ENCODE results near the gene RPTOR. TPM values are rescaled to one million over a fixed set of nuclear protein-coding genes. Genes with fewer than 3 reads are reported as not detected.

RPTOR gene
- total RNA-seq, 1 experiment from 2014 or later = 25.1 TPM

DNA sequence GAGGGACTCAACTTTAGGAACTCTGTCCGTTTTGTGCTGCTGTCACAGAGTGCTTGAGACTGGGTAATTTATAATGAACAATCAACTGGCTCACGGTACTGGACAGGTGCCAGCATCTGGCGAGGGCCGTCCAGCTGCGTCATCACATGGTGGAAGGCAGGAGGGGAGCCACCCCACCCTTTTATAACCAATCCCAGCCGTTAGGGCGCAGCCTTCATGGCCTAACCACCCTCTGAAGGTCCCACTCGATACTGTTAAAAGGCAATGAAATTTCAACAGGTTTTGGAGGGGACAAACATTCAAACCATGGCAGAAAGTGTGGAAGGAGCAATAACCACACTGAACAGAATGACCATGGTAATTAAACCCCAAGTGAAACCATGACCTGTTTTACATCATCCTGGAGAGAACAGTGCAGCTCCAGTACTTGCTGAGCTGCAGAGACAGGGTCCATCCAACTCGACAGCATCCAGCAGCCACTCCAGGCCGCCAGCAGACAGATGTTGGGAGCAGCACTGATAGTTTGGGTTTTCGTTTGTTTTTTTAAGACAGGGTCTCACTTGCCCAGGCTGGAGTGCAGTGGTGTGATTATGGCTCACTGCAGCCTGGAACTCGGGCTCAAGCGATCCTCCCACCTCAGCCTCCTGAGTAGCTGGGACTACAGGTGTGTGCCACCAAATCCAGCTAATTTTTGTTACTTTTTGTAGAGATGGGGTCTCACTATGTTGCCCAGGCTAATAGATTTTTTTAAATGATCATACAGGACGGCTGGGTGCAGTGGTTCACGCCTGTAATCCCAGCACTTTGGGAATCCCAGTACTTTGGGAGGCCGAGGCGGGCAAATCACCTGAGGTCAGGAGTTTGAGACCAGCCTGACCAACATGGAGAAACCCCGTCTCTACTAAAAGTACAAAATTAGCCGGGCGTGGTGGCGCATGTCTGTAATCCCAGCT, 458.0 kb downstream of the RPTOR start:
- WGBS (ENCODE audit: extremely low coverage, insufficient read length, low lambda C conversion rate) = no CpG with 5 or more reads among the region's 21 CpGs

More for the DNA sequence above, 458.0 kb downstream of the RPTOR start:
- no peak overlapping the region for H2AFZ ChIP-seq (ENCODE audit: low read length)
- Mint-ChIP-seq H3K36me3 (ENCODE audit: insufficient read depth in 1 of 3, low read depth in 3 of 3) (peaks cover 0 to 6% (median 5%) of the 10 kb centered on the region in 3 experiments; a peak in 2 of 7 replicates), H3K9me3 (peaks cover 0 to 4% of the 10 kb centered on the region in 2 experiments; a peak in 2 of 5 replicates), H3K4me3 (peak overlapping the region in 1 of 2 experiments; percentile 59; a peak in 2 of 5 replicates), H3K27ac (no peak overlapping the region), H3K27me3 (ENCODE audit: low read depth) (peaks cover 61% of the 10 kb centered on the region), H3K4me1 (peaks cover 10 to 14% of the 10 kb centered on the region in 2 experiments)
- no peak overlapping the region for H2BK5ac ChIP-seq (ENCODE audit: insufficient read length, low read length)
- no peaks in the 10 kb centered on the region for H3K79me1 ChIP-seq (ENCODE audit: insufficient read depth, low read depth, low read length, poor library complexity, severe bottlenecking)
- H3K14ac ChIP-seq (ENCODE audit: insufficient read depth, low read length) = no peak overlapping the region
- no peak overlapping the region for H2BK20ac ChIP-seq (ENCODE audit: low read depth, low read length, poor library complexity, severe bottlenecking)
- no peak overlapping the region for H2BK15ac ChIP-seq (ENCODE audit: low read depth, low read length)
- no peak overlapping the region for H3T11ph ChIP-seq (ENCODE audit: low read length)
- H2BK12ac ChIP-seq (ENCODE audit: insufficient read length, low read depth, low read length) = no peak overlapping the region
- H3K18ac ChIP-seq (ENCODE audit: insufficient read length, low read depth, low read length) = no peak overlapping the region
- TF ChIP-seq, protein P1, sequence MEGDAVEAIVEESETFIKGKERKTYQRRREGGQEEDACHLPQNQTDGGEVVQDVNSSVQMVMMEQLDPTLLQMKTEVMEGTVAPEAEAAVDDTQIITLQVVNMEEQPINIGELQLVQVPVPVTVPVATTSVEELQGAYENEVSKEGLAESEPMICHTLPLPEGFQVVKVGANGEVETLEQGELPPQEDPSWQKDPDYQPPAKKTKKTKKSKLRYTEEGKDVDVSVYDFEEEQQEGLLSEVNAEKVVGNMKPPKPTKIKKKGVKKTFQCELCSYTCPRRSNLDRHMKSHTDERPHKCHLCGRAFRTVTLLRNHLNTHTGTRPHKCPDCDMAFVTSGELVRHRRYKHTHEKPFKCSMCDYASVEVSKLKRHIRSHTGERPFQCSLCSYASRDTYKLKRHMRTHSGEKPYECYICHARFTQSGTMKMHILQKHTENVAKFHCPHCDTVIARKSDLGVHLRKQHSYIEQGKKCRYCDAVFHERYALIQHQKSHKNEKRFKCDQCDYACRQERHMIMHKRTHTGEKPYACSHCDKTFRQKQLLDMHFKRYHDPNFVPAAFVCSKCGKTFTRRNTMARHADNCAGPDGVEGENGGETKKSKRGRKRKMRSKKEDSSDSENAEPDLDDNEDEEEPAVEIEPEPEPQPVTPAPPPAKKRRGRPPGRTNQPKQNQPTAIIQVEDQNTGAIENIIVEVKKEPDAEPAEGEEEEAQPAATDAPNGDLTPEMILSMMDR (conservative IDR thresholded peaks at IDR 0.05) = no peak
- H2BK120ac ChIP-seq (ENCODE audit: low read depth, low read length, poor library complexity, severe bottlenecking) = no peak overlapping the region
- H3K27me3 ChIP-seq (ENCODE audit: insufficient read depth, low read length) = no peaks in the 10 kb centered on the region; the same call in 1 of the 2 replicates
- H3K4me1 ChIP-seq (ENCODE audit: insufficient read depth, low read length) = no peaks in the 10 kb centered on the region
- H3K27ac ChIP-seq (ENCODE audit: insufficient read length, low read depth, low read length) = no peak overlapping the region
- no peak overlapping the region for H4K8ac ChIP-seq (replicated peaks; ENCODE audit: insufficient read length, low read depth, low read length)
- H4K20me1 ChIP-seq (ENCODE audit: control insufficient read depth, insufficient read depth, insufficient read length) = no peaks in the 10 kb centered on the region
- no peaks in the 10 kb centered on the region for H3K9me3 ChIP-seq (ENCODE audit: control insufficient read depth, low read depth, low read length)
- H4K5ac ChIP-seq (ENCODE audit: insufficient read length, low read depth, low read length) = no peak overlapping the region
- DNase-seq = no peak
- H3K23me2 ChIP-seq (ENCODE audit: insufficient read length, low read depth, low read length, poor library complexity, severe bottlenecking) = peaks cover 4% of the 10 kb centered on the region
- H4K91ac ChIP-seq (ENCODE audit: insufficient read length, low read depth, low read length) = no peak overlapping the region
- H3K56ac ChIP-seq (ENCODE audit: insufficient read length, low read depth, low read length) = no peak overlapping the region
- no peaks in the 10 kb centered on the region for H3K79me2 ChIP-seq (ENCODE audit: insufficient read depth, low read length)
- H3K4ac ChIP-seq (ENCODE audit: low read depth, low read length) = no peak overlapping the region
- H3K4me2 ChIP-seq (ENCODE audit: insufficient read depth, insufficient read length, low read length) = no peak overlapping the region
- H3K9ac ChIP-seq (ENCODE audit: extremely low read depth, insufficient read length, low read length) = no peak overlapping the region
- no peak overlapping the region for H2AK5ac ChIP-seq (ENCODE audit: insufficient read length, low read length)
- H3K23ac ChIP-seq (ENCODE audit: insufficient read length, low read depth, low read length) = no peak overlapping the region

Data from H9 (cell line).